ENCODE data around the gene FAM53B.

Gene FAM53B

DNA sequence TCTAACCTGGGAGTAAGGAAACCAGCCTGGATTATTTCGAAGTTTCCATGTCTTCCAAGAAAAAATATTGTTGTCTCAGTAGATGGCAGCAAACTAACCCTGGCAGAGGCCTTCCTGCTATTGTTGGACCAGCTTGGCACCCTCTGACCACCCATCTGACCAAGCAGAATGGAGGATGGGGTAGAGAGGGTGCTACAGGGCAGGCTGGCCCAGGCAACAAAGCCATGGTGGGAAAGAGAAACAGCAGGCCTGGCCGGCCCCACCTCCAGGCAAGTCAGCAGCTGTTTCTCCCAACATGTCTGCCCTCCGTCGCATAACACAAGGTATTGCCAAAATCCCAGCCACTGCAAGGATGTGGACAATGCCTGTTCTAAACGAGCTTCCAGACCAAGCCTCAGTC lies 95.0 kb downstream of the FAM53B start:
- TF ChIP-seq GATA3 (IDR thresholded peaks at IDR 0.05; ENCODE audit: low read depth, low read length) = no peak
- TF ChIP-seq GATA2 (IDR thresholded peaks at IDR 0.05; ENCODE audit: low read depth, low read length) = no peak

GRCh38 chr10:124648738-124649137 lies 95.4 kb downstream of the FAM53B start:
- TF ChIP-seq GATA2 (IDR thresholded peaks at IDR 0.05; ENCODE audit: low read depth, low read length) = no peak
- no peak for TF ChIP-seq GATA3 (IDR thresholded peaks at IDR 0.05; ENCODE audit: low read depth, low read length)

DNA sequence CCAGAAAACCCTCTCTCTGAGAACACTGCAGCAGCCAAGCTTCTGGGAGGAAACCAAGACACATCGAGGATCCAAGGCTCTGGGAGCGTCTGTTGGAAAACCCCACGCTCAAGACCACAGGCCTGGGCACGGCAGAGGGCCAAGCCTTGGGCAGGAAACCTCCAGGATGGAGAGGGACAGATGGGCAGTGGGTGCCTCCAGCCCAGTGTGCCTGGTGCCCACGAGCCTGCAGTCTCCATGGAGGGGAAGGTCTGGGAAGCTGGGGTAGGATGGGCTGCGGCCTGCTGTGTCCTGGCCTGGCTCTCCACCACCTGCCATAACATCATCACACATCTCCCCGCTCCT lies 96.1 kb downstream of the FAM53B start:
- no peak for TF ChIP-seq GATA3 (IDR thresholded peaks at IDR 0.05; ENCODE audit: low read depth, low read length)
- TF ChIP-seq GATA2 (IDR thresholded peaks at IDR 0.05; ENCODE audit: low read depth, low read length) = no peak

- TF ChIP-seq GATA2 (IDR thresholded peaks at IDR 0.05; ENCODE audit: low read depth, low read length) = no peak
- TF ChIP-seq GATA3 (IDR thresholded peaks at IDR 0.05; ENCODE audit: low read depth, low read length) = no peak
These were observed 96.6 kb downstream of the FAM53B start for GRCh38 chr10:124647421-124648130.

DNA sequence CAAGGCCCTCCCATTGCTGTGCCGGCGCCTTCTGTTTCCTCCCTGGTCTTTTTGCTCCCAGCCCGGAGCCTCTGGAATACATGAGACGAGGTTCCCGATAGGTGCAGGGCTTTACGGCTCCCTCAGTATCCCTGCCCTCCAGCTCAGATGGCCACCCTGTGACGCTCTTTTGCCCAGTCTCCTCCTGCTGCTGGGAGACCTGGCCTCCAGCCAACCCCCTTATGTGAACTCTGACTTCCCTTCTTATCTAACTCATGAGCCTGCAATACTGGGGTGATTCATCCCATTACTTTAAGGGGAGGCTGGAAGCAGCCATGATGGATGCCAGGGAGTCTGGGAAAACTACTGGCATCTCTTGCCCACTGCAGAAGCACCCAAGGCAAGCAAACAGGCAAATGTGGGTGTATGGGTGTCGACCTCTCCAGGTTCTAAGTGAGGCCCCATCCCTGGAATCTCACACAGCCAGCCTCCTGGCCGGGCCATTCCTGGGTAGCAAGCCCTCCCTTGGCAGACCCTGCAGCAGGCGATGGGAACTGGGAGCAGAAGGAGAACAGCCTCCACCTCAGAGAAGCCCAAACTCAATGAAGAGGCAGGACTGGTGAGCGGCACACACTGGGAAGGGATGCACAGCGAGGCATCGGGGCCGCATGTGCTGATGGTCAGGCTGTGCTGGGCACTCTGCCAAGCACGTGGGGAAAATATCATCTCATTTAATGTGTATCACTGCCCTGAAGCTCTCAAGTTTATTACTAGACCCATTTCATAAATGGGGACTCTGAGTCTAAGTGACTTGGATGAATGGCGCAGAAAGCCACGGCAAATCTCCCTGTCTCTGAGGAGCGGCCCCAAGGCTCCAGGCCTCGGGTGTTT lies 97.5 kb downstream of the FAM53B start:
- TF ChIP-seq GATA2 (IDR thresholded peaks at IDR 0.05; ENCODE audit: low read depth, low read length) = no peak
- no peak for TF ChIP-seq GATA3 (IDR thresholded peaks at IDR 0.05; ENCODE audit: low read depth, low read length)

GRCh38 chr10:124645467-124646095 lies 98.6 kb downstream of the FAM53B start:
- TF ChIP-seq GATA3 (IDR thresholded peaks at IDR 0.05; ENCODE audit: low read depth, low read length) = no peak
- no peak for TF ChIP-seq GATA2 (IDR thresholded peaks at IDR 0.05; ENCODE audit: low read depth, low read length)

- TF ChIP-seq GATA3 (IDR thresholded peaks at IDR 0.05; ENCODE audit: low read depth, low read length) = no peak
- no peak for TF ChIP-seq GATA2 (IDR thresholded peaks at IDR 0.05; ENCODE audit: low read depth, low read length)
These were observed 99.3 kb downstream of the FAM53B start for GRCh38 chr10:124644771-124645415.

DNA sequence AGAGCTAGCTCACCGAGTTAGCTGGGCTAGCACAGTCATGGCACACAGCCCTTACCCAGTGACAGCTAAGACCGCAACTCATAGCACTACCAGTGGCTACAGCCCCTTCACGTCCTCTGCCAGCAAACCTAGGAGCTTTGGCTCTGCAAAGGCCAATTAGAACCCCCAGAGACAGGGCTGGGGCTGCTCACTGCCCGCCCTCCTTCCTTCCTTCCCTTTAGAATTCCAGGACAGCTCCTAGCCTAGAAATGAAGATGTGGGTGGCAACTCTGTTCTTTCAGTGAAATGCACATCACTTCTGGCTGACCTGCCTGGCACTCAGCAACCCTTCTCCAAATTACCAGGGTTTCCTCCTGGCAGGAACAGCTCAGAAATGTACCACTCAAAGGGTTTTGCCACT lies 99.9 kb downstream of the FAM53B start:
- no peak for TF ChIP-seq GATA3 (IDR thresholded peaks at IDR 0.05; ENCODE audit: low read depth, low read length)
- no peak for TF ChIP-seq GATA2 (IDR thresholded peaks at IDR 0.05; ENCODE audit: low read depth, low read length)

DNA sequence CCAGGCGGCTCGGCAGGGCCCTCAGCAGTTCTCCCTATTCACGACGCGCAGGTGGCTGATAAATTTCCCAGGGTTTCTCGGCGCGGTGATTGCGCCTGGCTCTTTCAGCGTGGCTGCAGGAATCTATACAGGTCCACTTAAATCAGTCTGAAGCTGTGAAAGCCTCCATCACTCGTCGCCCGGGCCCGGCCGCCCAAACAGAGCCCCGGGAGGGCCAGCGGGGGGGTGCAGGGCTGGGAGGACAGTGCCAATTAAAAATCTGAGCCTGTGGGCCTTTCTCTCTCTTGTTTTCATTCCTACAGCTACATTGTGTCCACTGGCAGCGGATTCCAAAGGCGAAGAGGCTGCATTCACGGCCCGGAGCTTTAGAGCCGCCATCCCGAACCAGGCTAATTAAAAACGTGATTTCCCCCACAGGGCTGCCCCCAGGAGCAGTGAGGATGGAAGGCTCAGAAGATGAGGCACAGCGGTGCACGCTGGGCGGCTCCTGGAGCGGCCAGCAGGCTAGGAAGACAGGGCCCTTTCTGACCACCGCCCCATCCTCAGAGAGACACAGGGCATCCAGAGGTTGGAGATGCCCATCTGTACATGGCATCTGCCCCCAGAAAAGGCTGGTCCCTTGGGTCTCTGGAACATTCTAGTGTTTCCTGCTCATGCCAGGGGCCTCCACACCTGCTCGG lies 100.7 kb downstream of the FAM53B start:
- TF ChIP-seq GATA3 (IDR thresholded peaks at IDR 0.05; ENCODE audit: low read depth, low read length) = no peak
- no peak for TF ChIP-seq GATA2 (IDR thresholded peaks at IDR 0.05; ENCODE audit: low read depth, low read length)

DNA sequence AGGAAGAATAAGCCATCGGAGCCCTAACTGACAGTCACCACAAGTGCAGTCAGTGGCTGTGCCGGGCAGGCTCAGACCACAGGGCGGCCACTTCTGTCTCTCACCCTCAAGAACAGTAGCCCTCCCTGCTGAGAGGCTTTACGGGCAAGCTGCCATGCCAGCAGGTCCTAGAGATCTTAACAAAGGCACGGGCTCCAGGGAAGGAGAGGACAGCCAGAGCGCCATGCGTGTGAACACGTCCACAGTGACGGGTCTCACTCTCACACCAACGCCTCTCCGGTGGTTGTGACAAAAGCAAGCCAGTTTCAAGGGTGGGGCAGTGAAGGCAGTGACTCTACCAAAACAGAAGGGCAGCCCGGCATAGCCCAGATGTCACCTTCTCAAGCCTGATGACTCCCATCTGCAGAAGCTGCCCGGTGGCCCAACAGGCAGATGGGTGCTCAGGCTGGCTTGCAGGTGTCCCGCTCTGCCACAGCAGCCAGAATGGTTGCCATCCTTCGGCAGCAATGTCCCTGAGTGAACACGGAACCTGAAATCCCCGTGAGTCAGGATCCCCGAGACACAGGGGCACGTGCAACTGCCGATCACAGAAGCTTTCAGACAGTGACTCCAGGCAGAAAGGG lies 102.0 kb downstream of the FAM53B start:
- TF ChIP-seq GATA3 (IDR thresholded peaks at IDR 0.05; ENCODE audit: low read depth, low read length) (no peak), GATA2 (IDR thresholded peaks at IDR 0.05; ENCODE audit: low read depth, low read length) (no peak)

DNA sequence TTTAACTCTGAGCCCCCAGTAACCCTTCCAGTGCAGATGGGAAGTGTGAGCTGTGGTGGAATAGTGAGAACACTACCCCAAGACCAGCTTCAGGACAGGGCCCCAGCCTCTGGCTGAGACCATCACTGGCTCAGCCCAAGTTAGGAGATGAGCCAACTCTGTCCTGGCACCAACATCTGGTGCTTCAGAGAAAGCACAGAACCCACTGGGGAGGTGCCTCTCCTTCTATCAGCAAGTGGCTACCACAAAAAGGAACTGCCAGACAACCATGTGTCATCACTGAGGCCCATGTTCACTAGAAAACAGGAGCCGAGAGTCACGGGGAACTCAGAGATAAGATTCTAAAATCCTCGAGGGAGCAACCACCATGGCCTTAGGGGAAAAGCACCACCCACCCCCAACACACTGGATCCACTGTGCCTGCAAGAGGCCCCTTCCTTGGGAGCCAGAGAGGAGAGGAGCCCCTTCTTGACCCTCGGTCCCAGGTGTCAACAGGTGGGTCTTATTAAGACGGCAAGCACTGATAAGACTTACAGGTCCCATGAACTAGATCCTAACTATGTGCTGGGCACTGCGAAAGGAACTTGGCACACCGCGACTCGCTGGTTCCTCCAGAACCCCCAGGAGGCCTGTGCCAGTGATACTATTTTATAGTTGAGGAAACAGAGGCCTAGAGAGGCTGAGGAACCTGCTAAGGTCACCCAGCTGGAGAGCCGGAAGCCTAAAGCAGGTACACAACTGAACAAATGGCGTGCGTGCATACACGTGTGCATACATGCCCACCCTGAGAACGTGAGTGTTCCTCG lies 102.7 kb downstream of the FAM53B start:
- no peak for TF ChIP-seq GATA3 (IDR thresholded peaks at IDR 0.05; ENCODE audit: low read depth, low read length)
- no peak for TF ChIP-seq GATA2 (IDR thresholded peaks at IDR 0.05; ENCODE audit: low read depth, low read length)

DNA sequence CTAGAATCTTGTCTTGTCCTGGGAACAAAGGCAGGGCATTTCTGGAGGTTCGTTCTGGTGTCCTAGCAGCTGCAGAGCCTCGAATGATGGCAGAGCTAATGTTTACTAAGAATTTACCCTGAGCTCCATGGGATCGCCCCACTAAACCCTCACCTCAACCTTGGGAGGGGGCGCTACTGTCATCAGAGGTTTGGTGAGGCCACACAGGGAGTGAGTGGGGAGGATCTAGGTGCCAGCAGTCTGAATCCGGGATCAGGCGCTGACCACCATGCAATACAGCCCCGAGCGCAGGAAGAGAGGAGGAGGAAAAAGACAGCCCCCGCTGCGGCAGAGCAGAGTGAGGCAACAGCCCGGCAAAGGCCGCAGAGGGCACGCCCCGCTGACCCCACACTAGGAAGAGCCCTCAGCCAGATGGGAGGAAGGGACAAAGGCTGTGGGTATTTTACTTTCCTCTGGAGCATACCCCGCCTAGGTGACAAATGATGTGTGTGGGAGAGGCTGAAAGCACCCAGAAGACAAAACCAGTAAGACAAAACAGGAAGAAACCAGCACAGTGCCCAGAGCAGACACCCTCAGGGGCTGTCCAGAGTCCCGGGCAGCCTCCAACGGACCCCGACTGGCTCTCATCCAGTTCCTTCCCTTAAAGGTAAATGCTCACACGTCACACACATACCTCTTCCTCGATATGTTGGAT lies 103.5 kb downstream of the FAM53B start:
- TF ChIP-seq GATA3 (IDR thresholded peaks at IDR 0.05; ENCODE audit: low read depth, low read length) (no peak), GATA2 (IDR thresholded peaks at IDR 0.05; ENCODE audit: low read depth, low read length) (no peak)

Measured in SH-SY5Y (cell line).